Dedifferentiated amniotic fluid mesenchymal stem cell (primary cell): ENCODE results near the gene SMAGP.

Source experiments
- DNase-seq: peaks from one replicate; pipeline ENCODE4 v3.0.0-alpha.2; 2016; ENCODE audit errors: extremely low spot score

SMAGP gene

DNA sequence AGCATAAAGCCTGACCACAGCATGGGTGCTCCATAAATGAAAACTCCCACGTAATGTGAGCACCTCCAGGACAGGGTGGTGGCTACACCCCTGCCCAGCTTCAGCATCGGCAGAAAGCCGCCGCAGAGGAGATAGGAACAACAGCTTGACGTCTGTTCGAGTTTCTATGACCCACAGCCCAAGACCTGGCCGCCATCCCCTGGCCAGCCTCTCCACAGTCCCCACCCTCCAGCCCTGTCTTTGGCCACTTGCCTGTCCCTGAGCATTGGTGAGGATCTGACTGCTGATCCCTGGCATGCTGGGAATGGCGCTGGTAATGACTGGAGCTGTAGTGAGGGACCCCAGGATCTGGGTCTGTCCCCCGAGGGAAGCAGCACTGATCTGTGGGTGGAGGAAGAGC, 73.7 kb downstream of the SMAGP start:
- DNase-seq: no peak

DNA sequence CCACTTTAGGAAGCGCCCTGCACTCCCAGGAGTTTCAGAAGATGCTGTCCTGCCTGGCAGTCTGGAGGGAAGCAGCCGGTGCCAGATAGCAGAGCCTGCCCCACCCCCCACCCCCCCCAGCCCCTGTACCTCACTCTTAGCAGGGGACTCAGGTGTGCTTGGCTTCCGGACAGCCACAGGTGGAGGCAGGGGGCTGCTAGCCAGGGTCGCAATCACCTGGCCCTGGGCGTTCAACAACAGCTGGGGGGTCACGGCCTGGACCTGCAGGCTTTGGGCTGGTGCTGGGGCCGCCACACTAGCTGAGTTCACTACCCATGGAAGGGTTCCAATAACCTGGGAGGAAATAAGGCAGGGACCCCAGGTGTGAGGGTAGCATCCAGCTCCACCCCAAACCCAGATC, 74.4 kb downstream of the SMAGP start:
- DNase-seq: no peak
